ENCODE measurements around the gene AHRR.
"Not testable (repeated sequence)": the region's sequence is repeated elsewhere in the genome, so short reads cannot be mapped to it uniquely, and the experiment has no call there.

AHRR gene

GRCh38 chr5:396531-396961 lies 75.0 kb downstream of the AHRR start:
- peaks cover 0 to 69% (median 39%) of the 10 kb centered on the region in 4 experiments for H3K4me1 ChIP-seq (ENCODE audit: control extremely low read depth in 1 of 4, control insufficient read depth in 4 of 4, insufficient read depth in 4 of 4, low read length in 3 of 4)
- POLR2A ChIA-PET = no interaction called here
- WGBS (ENCODE audit: insufficient coverage) = 95% methylated on average over 7 of the region's 13 CpGs
- H3K27me3 ChIP-seq (replicated peaks in 2 of 5; ENCODE audit: control insufficient read depth in 4 of 5, insufficient read depth in 5 of 5, low read length in 4 of 5) = no peaks in the 10 kb centered on the region
- DNase-seq = peak in 2 of 3 donors; percentile 47 to 69
- CTCF ChIA-PET = no interaction called here
- H3K9me3 ChIP-seq (ENCODE audit: control extremely low read depth in 1 of 5, control insufficient read depth in 4 of 5, insufficient read depth in 2 of 5, low read depth in 1 of 5, low read length in 4 of 5) = no peaks in the 10 kb centered on the region
- no peak overlapping the region for H3K4me3 ChIP-seq (ENCODE audit: control insufficient read depth in 1 of 7, extremely low read depth in 1 of 7, insufficient read depth in 4 of 7, low read depth in 2 of 7, low read length in 6 of 7)
- peaks cover 0 to 24% (median 0%) of the 10 kb centered on the region in 4 experiments for H3K36me3 ChIP-seq (ENCODE audit: control insufficient read depth in 4 of 4, insufficient read depth in 4 of 4, low read length in 3 of 4)
- H3K27ac ChIP-seq (ENCODE audit: insufficient read depth in 1 of 2, low read depth in 1 of 2, low read length in 2 of 2, poor library complexity in 1 of 2, severe bottlenecking in 2 of 2) = no peak overlapping the region

- Histone ChIP-seq H3K36me3 (ENCODE audit: control insufficient read depth in 4 of 4, insufficient read depth in 4 of 4, low read length in 3 of 4) (peaks cover 0 to 29% (median 0%) of the 10 kb centered on the region in 4 experiments), H3K4me1 (ENCODE audit: control extremely low read depth in 1 of 4, control insufficient read depth in 4 of 4, insufficient read depth in 4 of 4, low read length in 3 of 4) (peaks cover 0 to 67% (median 33%) of the 10 kb centered on the region in 4 experiments)
- DNase-seq; H3K27me3 ChIP-seq (replicated peaks in 2 of 5; ENCODE audit: control insufficient read depth in 4 of 5, insufficient read depth in 5 of 5, low read length in 4 of 5); H3K27ac ChIP-seq (ENCODE audit: insufficient read depth in 1 of 2, low read depth in 1 of 2, low read length in 2 of 2, poor library complexity in 1 of 2, severe bottlenecking in 2 of 2); POLR2A ChIA-PET; H3K9me3 ChIP-seq (ENCODE audit: control extremely low read depth in 1 of 5, control insufficient read depth in 4 of 5, insufficient read depth in 2 of 5, low read depth in 1 of 5, low read length in 4 of 5); H3K4me3 ChIP-seq (ENCODE audit: control insufficient read depth in 1 of 7, extremely low read depth in 1 of 7, insufficient read depth in 4 of 7, low read depth in 2 of 7, low read length in 6 of 7): not testable (repeated sequence)
- WGBS (ENCODE audit: insufficient coverage) = 97% methylated on average over 15 of the region's 15 CpGs
- CTCF ChIA-PET = interaction anchor here (1.0 kb wide), 1 partner anchor 48 kb away, joined by 4 read pairs; no protein-coding TSS in a partner anchor
These were observed 76.6 kb downstream of the AHRR start for GRCh38 chr5:398141-398474.

GRCh38 chr5:398475-399295 lies 77.2 kb downstream of the AHRR start:
- Histone ChIP-seq H3K36me3 (ENCODE audit: control insufficient read depth in 4 of 4, insufficient read depth in 4 of 4, low read length in 3 of 4) (peaks cover 0 to 29% (median 0%) of the 10 kb centered on the region in 4 experiments), H3K9me3 (ENCODE audit: control extremely low read depth in 1 of 5, control insufficient read depth in 4 of 5, insufficient read depth in 2 of 5, low read depth in 1 of 5, low read length in 4 of 5) (no peaks in the 10 kb centered on the region), H3K4me1 (ENCODE audit: control extremely low read depth in 1 of 4, control insufficient read depth in 4 of 4, insufficient read depth in 4 of 4, low read length in 3 of 4) (peaks cover 0 to 63% (median 31%) of the 10 kb centered on the region in 4 experiments), H3K4me3 (ENCODE audit: control insufficient read depth in 1 of 7, extremely low read depth in 1 of 7, insufficient read depth in 4 of 7, low read depth in 2 of 7, low read length in 6 of 7) (peak overlapping the region in 1 of 7 experiments; percentile 13), H3K27me3 (replicated peaks in 2 of 5; ENCODE audit: control insufficient read depth in 4 of 5, insufficient read depth in 5 of 5, low read length in 4 of 5) (no peaks in the 10 kb centered on the region), H3K27ac (ENCODE audit: insufficient read depth in 1 of 2, low read depth in 1 of 2, low read length in 2 of 2, poor library complexity in 1 of 2, severe bottlenecking in 2 of 2) (no peak overlapping the region)
- WGBS (ENCODE audit: insufficient coverage) = 97% methylated on average over 24 of the region's 35 CpGs
- peak in 2 of 3 donors; percentile 67 to 78 for DNase-seq
- ChIA-PET POLR2A (no interaction called here), CTCF (interaction anchor here (1.0 kb wide), 1 partner anchor 49 kb away, joined by 4 read pairs; no protein-coding TSS in a partner anchor)

- Histone ChIP-seq H3K4me1 (ENCODE audit: control extremely low read depth in 1 of 4, control insufficient read depth in 4 of 4, insufficient read depth in 4 of 4, low read length in 3 of 4) (peaks cover 0 to 56% (median 25%) of the 10 kb centered on the region in 4 experiments), H3K27ac (ENCODE audit: insufficient read depth in 1 of 2, low read depth in 1 of 2, low read length in 2 of 2, poor library complexity in 1 of 2, severe bottlenecking in 2 of 2) (peak overlapping the region; percentile 46 to 78)
- POLR2A ChIA-PET = interaction anchor here (0.5 kb wide), 1 partner anchor 295 kb away, joined by 3 read pairs; no protein-coding TSS in a partner anchor
These were observed 78.1 kb downstream of the AHRR start for GRCh38 chr5:399296-400281.

GRCh38 chr5:400282-401145 lies 79.0 kb downstream of the AHRR start:
- WGBS (ENCODE audit: insufficient coverage) = 64% methylated on average over 20 of the region's 26 CpGs
- POLR2A ChIA-PET = interaction anchor here (0.5 kb wide), 1 partner anchor 296 kb away, joined by 3 read pairs; no protein-coding TSS in a partner anchor
- Histone ChIP-seq H3K4me3 (ENCODE audit: control insufficient read depth in 1 of 7, extremely low read depth in 1 of 7, insufficient read depth in 4 of 7, low read depth in 2 of 7, low read length in 6 of 7) (peak overlapping the region in 3 of 7 experiments; percentile 14 to 45 (median 22)), H3K4me1 (ENCODE audit: control extremely low read depth in 1 of 4, control insufficient read depth in 4 of 4, insufficient read depth in 4 of 4, low read length in 3 of 4) (peaks cover 0 to 47% (median 23%) of the 10 kb centered on the region in 4 experiments), H3K27ac (ENCODE audit: insufficient read depth in 1 of 2, low read depth in 1 of 2, low read length in 2 of 2, poor library complexity in 1 of 2, severe bottlenecking in 2 of 2) (peak overlapping the region; percentile 46 to 78), H3K9me3 (ENCODE audit: control extremely low read depth in 1 of 5, control insufficient read depth in 4 of 5, insufficient read depth in 2 of 5, low read depth in 1 of 5, low read length in 4 of 5) (no peaks in the 10 kb centered on the region), H3K36me3 (ENCODE audit: control insufficient read depth in 4 of 4, insufficient read depth in 4 of 4, low read length in 3 of 4) (peaks cover 0 to 39% (median 0%) of the 10 kb centered on the region in 4 experiments), H3K27me3 (replicated peaks in 2 of 5; ENCODE audit: control insufficient read depth in 4 of 5, insufficient read depth in 5 of 5, low read length in 4 of 5) (peaks cover 0 to 1% (median 0%) of the 10 kb centered on the region in 5 experiments)
- DNase-seq = peak; percentile 31 to 71 (median 66)
- CTCF ChIA-PET = interaction anchor here (1.9 kb wide), 1 partner anchor 25 kb away, joined by 4 read pairs; no protein-coding TSS in a partner anchor

More at GRCh38 chr5:399296-400281, 78.1 kb downstream of the AHRR start:
- peak; percentile 96 to 97 (median 96) for DNase-seq
- H3K27me3 ChIP-seq (replicated peaks in 2 of 5; ENCODE audit: control insufficient read depth in 4 of 5, insufficient read depth in 5 of 5, low read length in 4 of 5) = no peaks in the 10 kb centered on the region
- no peaks in the 10 kb centered on the region for H3K9me3 ChIP-seq (ENCODE audit: control extremely low read depth in 1 of 5, control insufficient read depth in 4 of 5, insufficient read depth in 2 of 5, low read depth in 1 of 5, low read length in 4 of 5)
- CTCF ChIA-PET = no interaction called here
- peaks cover 0 to 35% (median 0%) of the 10 kb centered on the region in 4 experiments for H3K36me3 ChIP-seq (ENCODE audit: control insufficient read depth in 4 of 4, insufficient read depth in 4 of 4, low read length in 3 of 4)
- H3K4me3 ChIP-seq (ENCODE audit: control insufficient read depth in 1 of 7, extremely low read depth in 1 of 7, insufficient read depth in 4 of 7, low read depth in 2 of 7, low read length in 6 of 7) = peak overlapping the region in 4 of 7 experiments; percentile 14 to 45 (median 26)
- 43% methylated on average over 35 of the region's 45 CpGs for WGBS (ENCODE audit: insufficient coverage)
